ENCODE data around the gene DENND5B.

DENND5B gene

GRCh38 chr12:31368666-31369361 lies 222.1 kb downstream of the DENND5B start:
- H3K27me3 Mint-ChIP-seq (ENCODE audit: low read depth), result no peaks in the 10 kb centered on the region
- TF ChIP-seq, protein P1, sequence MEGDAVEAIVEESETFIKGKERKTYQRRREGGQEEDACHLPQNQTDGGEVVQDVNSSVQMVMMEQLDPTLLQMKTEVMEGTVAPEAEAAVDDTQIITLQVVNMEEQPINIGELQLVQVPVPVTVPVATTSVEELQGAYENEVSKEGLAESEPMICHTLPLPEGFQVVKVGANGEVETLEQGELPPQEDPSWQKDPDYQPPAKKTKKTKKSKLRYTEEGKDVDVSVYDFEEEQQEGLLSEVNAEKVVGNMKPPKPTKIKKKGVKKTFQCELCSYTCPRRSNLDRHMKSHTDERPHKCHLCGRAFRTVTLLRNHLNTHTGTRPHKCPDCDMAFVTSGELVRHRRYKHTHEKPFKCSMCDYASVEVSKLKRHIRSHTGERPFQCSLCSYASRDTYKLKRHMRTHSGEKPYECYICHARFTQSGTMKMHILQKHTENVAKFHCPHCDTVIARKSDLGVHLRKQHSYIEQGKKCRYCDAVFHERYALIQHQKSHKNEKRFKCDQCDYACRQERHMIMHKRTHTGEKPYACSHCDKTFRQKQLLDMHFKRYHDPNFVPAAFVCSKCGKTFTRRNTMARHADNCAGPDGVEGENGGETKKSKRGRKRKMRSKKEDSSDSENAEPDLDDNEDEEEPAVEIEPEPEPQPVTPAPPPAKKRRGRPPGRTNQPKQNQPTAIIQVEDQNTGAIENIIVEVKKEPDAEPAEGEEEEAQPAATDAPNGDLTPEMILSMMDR (IDR thresholded peaks at IDR 0.05; ENCODE audit: unreplicated experiment in 3 of 3), result no peak
- peak overlapping the region; percentile 2 to 78 (median 35) for H3K4me3 Mint-ChIP-seq
- no peaks in the 10 kb centered on the region for H3K9me3 Mint-ChIP-seq
- H3K36me3 Mint-ChIP-seq (ENCODE audit: low read depth), result no peaks in the 10 kb centered on the region
- peak overlapping the region; percentile 94 to 98 (median 96) for H3K27ac Mint-ChIP-seq
- H3K4me1 Mint-ChIP-seq, result peaks cover 29% of the 10 kb centered on the region

- H3K36me3 Mint-ChIP-seq (ENCODE audit: low read depth), result no peaks in the 10 kb centered on the region
- no peaks in the 10 kb centered on the region for H3K9me3 Mint-ChIP-seq
- H3K4me3 Mint-ChIP-seq, result no peak overlapping the region
- peaks cover 41% of the 10 kb centered on the region for H3K4me1 Mint-ChIP-seq
- H3K27me3 Mint-ChIP-seq (ENCODE audit: low read depth), result peaks cover 10% of the 10 kb centered on the region
- TF ChIP-seq, protein P1 (IDR thresholded peaks at IDR 0.05; ENCODE audit: unreplicated experiment in 3 of 3), result no peak
- no peak overlapping the region for H3K27ac Mint-ChIP-seq
Observed at GRCh38 chr12:31366104-31366621, 224.8 kb downstream of the DENND5B start.

DNA sequence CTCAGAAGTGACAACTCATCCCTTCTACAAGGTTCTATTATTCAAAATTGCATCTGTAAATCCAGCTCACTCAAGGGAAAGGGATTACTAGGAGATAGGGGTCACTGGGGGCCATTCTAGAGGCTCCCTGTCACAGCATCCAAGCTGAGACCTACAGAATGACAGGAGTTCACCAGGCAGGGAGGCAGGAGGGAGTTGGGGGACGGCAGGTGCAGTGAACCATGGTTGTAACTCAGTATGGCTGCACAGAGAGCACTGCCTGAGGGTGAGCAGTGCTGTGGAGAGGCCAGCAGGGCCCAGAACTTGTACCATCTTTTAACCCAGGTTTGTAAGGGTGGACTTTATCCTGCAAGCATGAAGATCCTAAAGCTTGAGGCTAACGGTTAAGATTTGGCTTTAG lies 227.1 kb downstream of the DENND5B start:
- H3K27ac Mint-ChIP-seq, result peak overlapping the region in 2 of 3 experiments; percentile 69 to 84
- H3K4me1 Mint-ChIP-seq, result peaks cover 18% of the 10 kb centered on the region
- TF ChIP-seq, protein P1 (IDR thresholded peaks at IDR 0.05; ENCODE audit: unreplicated experiment in 3 of 3), result no peak
- no peaks in the 10 kb centered on the region for H3K9me3 Mint-ChIP-seq
- H3K36me3 Mint-ChIP-seq (ENCODE audit: low read depth), result no peaks in the 10 kb centered on the region
- no peak overlapping the region for H3K4me3 Mint-ChIP-seq
- peaks cover 10% of the 10 kb centered on the region for H3K27me3 Mint-ChIP-seq (ENCODE audit: low read depth)

GRCh38 chr12:31363416-31363809 lies 227.5 kb downstream of the DENND5B start:
- H3K27ac Mint-ChIP-seq, result peak overlapping the region; percentile 69 to 93 (median 84)
- no peaks in the 10 kb centered on the region for H3K36me3 Mint-ChIP-seq (ENCODE audit: low read depth)
- H3K4me3 Mint-ChIP-seq, result no peak overlapping the region
- peaks cover 15% of the 10 kb centered on the region for H3K4me1 Mint-ChIP-seq
- H3K9me3 Mint-ChIP-seq, result no peaks in the 10 kb centered on the region
- peaks cover 10% of the 10 kb centered on the region for H3K27me3 Mint-ChIP-seq (ENCODE audit: low read depth)
- TF ChIP-seq, protein P1 (IDR thresholded peaks at IDR 0.05; ENCODE audit: unreplicated experiment in 3 of 3), result no peak

- Mint-ChIP-seq H3K27ac (peak overlapping the region; percentile 69 to 93 (median 84)), H3K9me3 (no peaks in the 10 kb centered on the region)
Observed at GRCh38 chr12:31362759-31363415, 228.0 kb downstream of the DENND5B start.

More at GRCh38 chr12:31362759-31363415, 228.0 kb downstream of the DENND5B start:
- Mint-ChIP-seq H3K27me3 (ENCODE audit: low read depth) (peaks cover 10% of the 10 kb centered on the region), H3K4me1 (peaks cover 15% of the 10 kb centered on the region), H3K4me3 (peak overlapping the region in 1 of 3 experiments; percentile 15), H3K36me3 (ENCODE audit: low read depth) (no peaks in the 10 kb centered on the region)
- TF ChIP-seq, protein P1 (IDR thresholded peaks at IDR 0.05; ENCODE audit: unreplicated experiment in 3 of 3), result no peak
